Activated T-cell treated with anti-CD3 and anti-CD28 coated beads for 1 hour (primary cell): Measurements from ENCODE around the gene WHAMM.
"Not testable (repeated sequence)": the region's sequence is repeated elsewhere in the genome, so short reads cannot be mapped to it uniquely, and the experiment has no call there.

Source experiments
- DNase-seq: peaks from one replicate; pipeline ENCODE4 v3.0.0-alpha.2; 2020; ENCODE audit warnings: low read depth

WHAMM gene

DNA sequence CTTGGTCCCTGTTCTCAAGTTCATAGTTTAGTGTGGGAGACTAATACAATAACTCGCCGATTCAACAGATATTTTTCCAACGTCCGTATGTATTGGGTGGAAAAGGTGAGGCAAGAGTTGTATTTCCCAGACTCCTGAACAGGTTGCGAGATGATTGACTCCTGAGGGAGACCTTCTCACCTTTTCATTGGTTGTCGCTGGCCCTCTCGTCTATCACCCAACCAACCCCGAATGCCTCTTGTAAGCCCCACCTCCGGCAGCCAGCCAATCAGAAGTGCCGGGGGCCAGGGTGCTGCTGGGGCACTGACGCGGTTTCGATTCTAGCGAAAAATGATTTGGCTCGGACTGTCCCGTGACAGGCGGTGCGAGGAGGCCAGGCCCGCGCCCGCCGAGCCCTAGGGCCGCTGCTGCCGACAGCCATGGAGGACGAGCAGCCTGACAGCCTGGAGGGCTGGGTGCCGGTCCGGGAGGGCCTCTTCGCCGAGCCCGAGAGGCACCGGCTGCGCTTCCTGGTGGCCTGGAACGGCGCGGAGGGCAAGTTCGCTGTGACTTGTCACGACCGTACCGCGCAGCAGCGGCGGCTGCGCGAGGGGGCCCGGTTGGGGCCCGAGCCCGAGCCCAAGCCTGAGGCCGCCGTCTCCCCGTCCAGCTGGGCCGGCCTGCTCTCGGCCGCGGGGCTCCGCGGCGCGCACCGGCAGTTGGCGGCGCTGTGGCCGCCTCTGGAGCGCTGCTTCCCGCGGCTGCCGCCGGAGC, at the start of gene WHAMM:
WHAMM (plus strand) TSS at position 321 of the 753 bp plus-strand sequence; CDS start at position 420, 99 bp downstream.
- DNase-seq: peak; percentile 88

- DNase-seq: no peak
These were observed 45.9 kb upstream of the WHAMM start for GRCh38 chr15:82763361-82764116.

DNA sequence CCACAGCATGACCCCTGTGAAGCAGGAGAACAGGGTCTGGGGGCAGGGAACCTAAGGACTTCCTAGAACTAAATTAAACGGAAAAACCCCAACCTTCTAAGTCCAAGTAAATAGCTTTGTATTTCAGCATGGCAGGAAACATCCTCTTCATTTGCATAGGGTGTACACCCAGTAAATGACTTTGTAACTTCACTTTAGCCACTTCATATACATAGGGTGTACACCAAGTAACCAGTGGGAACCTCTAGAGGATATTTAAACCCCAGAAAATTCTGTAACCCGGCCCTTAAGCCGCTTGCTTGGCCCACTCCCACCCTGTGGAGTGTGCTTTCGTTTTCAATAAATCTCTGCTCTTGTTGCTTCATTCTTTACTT, 45.3 kb upstream of the WHAMM start:
- no peak for DNase-seq

- DNase-seq: no peak
These were observed 44.7 kb upstream of the WHAMM start for GRCh38 chr15:82764740-82765139.

DNA sequence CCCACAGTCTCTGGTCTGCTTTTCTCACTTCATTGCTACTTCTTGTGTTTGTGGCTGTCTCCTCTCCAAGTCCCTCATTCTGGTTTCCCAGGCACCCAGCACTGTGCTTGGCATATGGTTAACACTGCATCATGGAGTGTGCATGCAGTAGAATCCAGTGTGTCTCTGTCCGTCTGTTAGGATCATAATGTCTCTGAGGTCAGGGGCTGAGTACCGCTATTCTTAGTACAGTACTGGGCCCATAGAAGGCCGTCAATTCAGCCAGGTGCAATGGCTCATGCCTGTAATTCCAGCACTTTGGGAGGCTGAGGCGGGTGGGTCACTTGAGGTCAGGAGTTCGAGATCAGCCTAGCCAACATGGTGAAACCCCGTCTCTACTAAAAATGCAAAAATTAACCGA, 43.2 kb upstream of the WHAMM start:
- DNase-seq: not testable (repeated sequence)

GRCh38 chr15:82767163-82767829, 42.1 kb upstream of the WHAMM start:
- no peak for DNase-seq

GRCh38 chr15:82768414-82769054, 40.9 kb upstream of the WHAMM start:
- DNase-seq: no peak

GRCh38 chr15:82771789-82772607, 37.4 kb upstream of the WHAMM start:
- no peak for DNase-seq

GRCh38 chr15:82774496-82774895, 34.9 kb upstream of the WHAMM start:
- no peak for DNase-seq

- DNase-seq: no peak
These were observed 30.7 kb upstream of the WHAMM start for GRCh38 chr15:82778755-82779154.

- no peak for DNase-seq
These were observed 28.1 kb upstream of the WHAMM start for GRCh38 chr15:82781349-82781748.

GRCh38 chr15:82788496-82788895, 20.9 kb upstream of the WHAMM start:
- no peak for DNase-seq

- no peak for DNase-seq
These were observed 19.9 kb upstream of the WHAMM start for GRCh38 chr15:82789491-82789890.

DNA sequence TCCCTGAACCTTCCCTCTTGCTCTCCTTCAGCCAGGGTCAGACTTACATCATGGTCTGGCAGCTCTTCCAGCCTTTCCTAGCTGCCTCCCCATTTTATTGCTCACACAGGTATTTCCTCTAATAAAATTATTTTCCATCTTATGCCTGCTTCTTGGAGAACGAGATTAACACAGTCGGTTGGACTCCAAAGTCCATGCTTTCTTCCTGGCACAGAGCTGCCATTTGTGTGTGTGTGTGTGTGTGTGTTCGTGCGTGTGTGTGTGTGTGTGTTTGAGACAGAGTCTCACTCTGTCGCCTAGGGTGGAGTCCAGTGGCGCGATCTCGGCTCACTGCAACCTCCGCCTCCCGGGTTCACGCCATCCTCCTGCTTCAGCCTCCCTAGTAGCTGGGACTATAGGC, 19.1 kb upstream of the WHAMM start:
- DNase-seq: no peak

DNA sequence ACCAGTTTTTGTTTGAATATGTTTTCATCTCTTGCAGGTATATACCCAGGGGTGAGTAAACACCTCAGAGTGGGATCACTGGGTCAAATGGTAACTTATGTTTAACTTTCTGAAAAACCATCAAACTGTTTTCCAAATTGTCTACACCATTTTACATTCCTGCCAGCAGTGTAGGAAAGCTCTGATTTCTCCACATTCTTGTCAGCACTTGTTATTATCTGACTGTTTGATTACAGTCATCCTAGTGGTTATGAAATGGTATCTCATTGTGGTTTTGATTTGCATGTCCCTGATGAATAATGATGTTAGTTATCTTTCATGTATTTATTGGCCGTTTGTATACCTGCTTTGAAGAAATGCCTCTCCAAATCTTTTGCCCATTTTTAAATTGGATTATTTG, 17.4 kb upstream of the WHAMM start:
- DNase-seq: no peak

- DNase-seq: no peak
These were observed 15.7 kb upstream of the WHAMM start for GRCh38 chr15:82793737-82794136.

GRCh38 chr15:82798104-82798503, 11.3 kb upstream of the WHAMM start:
- DNase-seq: no peak

GRCh38 chr15:82798531-82799166, 10.8 kb upstream of the WHAMM start:
- DNase-seq: no peak

DNA sequence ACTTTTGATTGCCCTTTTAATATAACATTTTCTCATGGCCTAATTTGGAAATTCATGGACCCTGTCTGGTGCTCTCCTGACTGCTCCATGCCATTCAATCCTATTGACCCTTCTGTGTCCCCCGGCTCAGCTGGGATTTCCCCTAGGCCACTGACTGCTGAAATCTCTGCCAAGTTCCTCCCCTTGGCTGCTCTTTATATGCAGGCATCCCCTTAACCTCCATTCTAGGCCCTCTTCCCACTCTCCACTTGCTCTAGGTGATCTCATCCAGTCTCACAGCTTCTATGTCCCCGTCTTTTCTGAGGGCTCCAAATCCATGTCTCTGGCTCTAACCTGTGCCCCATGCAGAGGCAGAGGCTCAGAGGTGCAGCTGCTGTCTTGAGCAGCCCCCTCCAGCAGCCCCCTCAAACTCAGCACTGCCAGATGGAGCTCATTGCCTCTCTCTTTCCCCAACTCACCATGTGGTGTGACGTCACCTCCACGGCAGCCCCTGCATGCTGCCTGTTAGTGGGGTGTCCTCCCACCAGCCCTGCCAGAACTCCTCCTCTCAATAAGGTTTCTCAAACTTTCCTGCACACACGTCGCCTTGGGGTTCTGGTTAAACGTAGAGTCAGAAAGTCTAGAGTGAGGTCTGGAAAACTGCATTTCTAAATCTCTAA, 10.1 kb upstream of the WHAMM start:
- DNase-seq: no peak

GRCh38 chr15:82802497-82802896, 6.9 kb upstream of the WHAMM start:
- no peak for DNase-seq
